Measurements from ENCODE around the gene C10orf90.

Gene C10orf90

GRCh38 chr10:126524526-126524925 lies 146.0 kb downstream of the C10orf90 start (continued):
- TF ChIP-seq ZFP3 (CRISPR knock-in tag; IDR thresholded peaks at IDR 0.05) (no peak), TOX (CRISPR knock-in tag; IDR thresholded peaks at IDR 0.05; ENCODE audit: borderline replicate concordance) (no peak), GLIS3 (CRISPR knock-in tag; IDR thresholded peaks at IDR 0.05) (no peak), ZNF70 (CRISPR knock-in tag; IDR thresholded peaks at IDR 0.05) (no peak), ISL1 (CRISPR knock-in tag; IDR thresholded peaks at IDR 0.05) (no peak)

GRCh38 chr10:126523071-126523470 lies 147.4 kb downstream of the C10orf90 start:
- TF ChIP-seq TCF4 (CRISPR knock-in tag; IDR thresholded peaks at IDR 0.05; ENCODE audit: borderline replicate concordance) = no peak
- no peak for TF ChIP-seq ZNF8 (CRISPR knock-in tag; IDR thresholded peaks at IDR 0.05)
- no peak for TF ChIP-seq CREB5 (CRISPR knock-in tag; IDR thresholded peaks at IDR 0.05; ENCODE audit: low read depth)
- TF ChIP-seq POU6F1 (CRISPR knock-in tag; IDR thresholded peaks at IDR 0.05; ENCODE audit: borderline replicate concordance, low read depth) = no peak
- ATAC-seq = no peak

- no peak for TF ChIP-seq SNAI2 (CRISPR knock-in tag; IDR thresholded peaks at IDR 0.05)
- no peak for TF ChIP-seq ARNTL (CRISPR knock-in tag; IDR thresholded peaks at IDR 0.05; ENCODE audit: borderline replicate concordance, low read depth)
- no peak for ATAC-seq
These were observed 149.1 kb downstream of the C10orf90 start for GRCh38 chr10:126521399-126521798.

GRCh38 chr10:126520751-126521317 lies 149.7 kb downstream of the C10orf90 start:
- TF ChIP-seq ZNF70 (CRISPR knock-in tag; IDR thresholded peaks at IDR 0.05) = no peak
- TF ChIP-seq GLIS3 (CRISPR knock-in tag; IDR thresholded peaks at IDR 0.05) = no peak
- no peak for ATAC-seq

GRCh38 chr10:126519992-126520391 lies 150.5 kb downstream of the C10orf90 start:
- ATAC-seq = no peak

GRCh38 chr10:126519185-126519584 lies 151.3 kb downstream of the C10orf90 start:
- no peak for TF ChIP-seq GLIS3 (CRISPR knock-in tag; IDR thresholded peaks at IDR 0.05)
- ATAC-seq = no peak

More at GRCh38 chr10:126519992-126520391, 150.5 kb downstream of the C10orf90 start:
- no peak for TF ChIP-seq OSR1 (CRISPR knock-in tag; IDR thresholded peaks at IDR 0.05)
- TF ChIP-seq ZFP30 (CRISPR knock-in tag; IDR thresholded peaks at IDR 0.05) = no peak
- TF ChIP-seq RARB (CRISPR knock-in tag; IDR thresholded peaks at IDR 0.05) = no peak
- no peak for TF ChIP-seq PPARA (CRISPR knock-in tag; IDR thresholded peaks at IDR 0.05; ENCODE audit: borderline replicate concordance)

GRCh38 chr10:126518218-126519080 lies 152.0 kb downstream of the C10orf90 start:
- ATAC-seq = no peak

More at GRCh38 chr10:126518218-126519080, 152.0 kb downstream of the C10orf90 start:
- TF ChIP-seq ZFP3 (CRISPR knock-in tag; IDR thresholded peaks at IDR 0.05) (no peak), GLIS3 (CRISPR knock-in tag; IDR thresholded peaks at IDR 0.05) (no peak), ISL1 (CRISPR knock-in tag; IDR thresholded peaks at IDR 0.05) (no peak), CSDC2 (CRISPR knock-in tag; IDR thresholded peaks at IDR 0.05) (no peak), PATZ1 (CRISPR knock-in tag; IDR thresholded peaks at IDR 0.05; ENCODE audit: borderline replicate concordance) (no peak), PPARA (CRISPR knock-in tag; IDR thresholded peaks at IDR 0.05; ENCODE audit: borderline replicate concordance) (no peak), SNAI2 (CRISPR knock-in tag; IDR thresholded peaks at IDR 0.05) (no peak), CREB5 (CRISPR knock-in tag; IDR thresholded peaks at IDR 0.05; ENCODE audit: low read depth) (no peak), ZC3H10 (CRISPR knock-in tag; IDR thresholded peaks at IDR 0.05) (no peak)
